HG03342 (cell line): ENCODE results near the gene TMEM101.
"Not testable (repeated sequence)": the region's sequence is repeated elsewhere in the genome, so short reads cannot be mapped to it uniquely, and the experiment has no call there.

Experiments
- ATAC-seq: cut with Tn5 transposase; IDR thresholded peaks from one replicate; pipeline ENCODE4 v1.9.1; 2021; ENCODE audit warnings: mild to moderate bottlenecking, moderate library complexity; ENCODE audit not compliant: unreplicated experiment

The TMEM101 gene

DNA sequence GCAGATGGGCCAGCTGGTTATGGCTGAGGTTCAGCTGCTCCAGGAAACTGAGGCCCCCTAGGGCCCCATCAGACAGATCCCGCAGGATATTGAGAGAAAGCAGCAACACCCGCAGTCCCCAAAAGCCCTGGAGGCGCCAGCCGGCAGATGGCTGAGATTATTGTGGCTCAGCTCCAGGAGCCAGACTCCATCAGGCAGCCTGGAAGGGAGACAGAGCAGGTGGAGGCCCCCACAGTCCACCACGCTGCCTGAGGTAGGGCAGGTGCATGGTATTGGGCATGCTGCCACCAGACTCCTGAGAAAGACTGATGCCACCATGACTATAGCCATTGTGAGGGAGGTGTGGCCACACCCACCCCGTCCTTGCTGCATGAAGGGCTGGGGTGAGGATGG is 9.5 kb upstream of the TMEM101 start:
- ATAC-seq, result no peak

DNA sequence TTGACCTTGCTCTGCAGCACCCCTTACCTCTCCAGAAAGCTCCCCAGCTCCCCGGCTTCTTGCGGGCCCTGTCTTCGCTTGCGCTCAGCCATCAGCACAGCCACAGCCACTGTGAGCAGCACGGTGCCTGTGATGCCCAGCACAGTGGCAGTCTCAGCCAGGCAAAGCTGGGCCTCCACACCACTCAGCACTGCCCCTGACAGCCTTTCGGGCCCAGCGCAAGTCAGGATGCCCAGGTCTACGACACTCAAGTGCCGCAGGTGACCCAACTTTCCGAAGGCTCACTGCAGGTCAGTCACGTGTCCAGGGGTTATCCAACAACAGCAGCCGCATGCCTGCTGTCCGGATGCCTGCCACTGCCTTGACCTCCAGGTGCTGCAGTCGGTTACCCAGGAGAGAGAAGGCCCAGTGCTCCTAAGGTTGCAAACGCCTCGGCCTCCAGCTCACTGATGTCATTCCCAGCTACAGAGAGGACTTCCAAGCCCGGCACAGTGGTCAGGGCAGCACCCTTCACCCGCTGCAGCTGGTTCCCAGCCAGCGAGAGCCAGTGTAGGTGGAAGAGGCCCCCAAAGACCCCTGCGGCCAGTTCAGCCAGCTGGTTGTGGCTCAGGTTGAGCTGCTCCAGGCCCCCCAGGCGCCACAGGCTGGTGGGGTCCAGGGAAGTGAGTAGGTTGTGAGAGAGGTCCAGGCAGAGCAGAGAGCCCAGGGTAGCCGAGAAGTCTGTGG is 8.9 kb upstream of the TMEM101 start:
- no peak for ATAC-seq

GRCh38 chr17:44022246-44022645 is 7.5 kb upstream of the TMEM101 start:
- ATAC-seq, result no peak

DNA sequence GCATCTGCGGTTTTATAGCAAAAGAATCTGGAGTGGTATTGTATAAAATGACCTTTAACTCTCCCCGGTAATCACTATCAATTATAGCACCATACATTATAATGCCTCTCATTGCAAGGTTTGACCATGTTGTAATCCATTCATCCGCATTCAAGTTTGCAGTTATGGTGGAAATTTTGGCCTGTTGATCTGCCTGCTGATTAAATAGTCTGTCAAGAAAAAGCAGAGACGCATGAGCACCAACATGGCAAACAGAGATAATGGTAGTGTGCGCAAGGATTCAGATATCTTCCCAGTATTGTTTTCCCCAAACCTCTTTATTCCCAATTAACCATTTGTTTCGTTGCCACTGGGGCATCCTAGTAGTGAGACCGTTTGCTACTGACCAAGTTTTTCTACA is 6.5 kb upstream of the TMEM101 start:
- ATAC-seq, result not testable (repeated sequence)

GRCh38 chr17:44014133-44014436 is 678 bp downstream of the TMEM101 start:
- ATAC-seq, result no peak

DNA sequence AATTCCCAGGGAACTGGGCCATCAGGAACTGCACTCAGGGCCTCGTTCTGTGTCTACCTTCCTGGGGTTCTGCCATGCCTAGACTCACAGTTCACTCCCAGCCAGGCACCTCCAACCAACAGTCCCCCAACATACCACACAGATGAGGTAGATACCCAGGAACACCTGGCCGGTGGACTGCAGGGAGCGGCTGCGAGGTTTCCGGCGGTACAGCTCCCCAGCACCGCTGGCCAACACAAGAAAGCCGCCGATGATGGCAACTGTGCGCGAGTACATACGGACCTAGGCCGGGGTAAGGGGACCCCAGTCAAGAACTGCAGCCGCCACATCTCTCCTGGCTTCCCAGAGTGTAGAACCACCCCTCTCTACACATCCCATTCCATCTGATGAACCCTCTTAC is 1.9 kb downstream of the TMEM101 start:
- no peak for ATAC-seq

DNA sequence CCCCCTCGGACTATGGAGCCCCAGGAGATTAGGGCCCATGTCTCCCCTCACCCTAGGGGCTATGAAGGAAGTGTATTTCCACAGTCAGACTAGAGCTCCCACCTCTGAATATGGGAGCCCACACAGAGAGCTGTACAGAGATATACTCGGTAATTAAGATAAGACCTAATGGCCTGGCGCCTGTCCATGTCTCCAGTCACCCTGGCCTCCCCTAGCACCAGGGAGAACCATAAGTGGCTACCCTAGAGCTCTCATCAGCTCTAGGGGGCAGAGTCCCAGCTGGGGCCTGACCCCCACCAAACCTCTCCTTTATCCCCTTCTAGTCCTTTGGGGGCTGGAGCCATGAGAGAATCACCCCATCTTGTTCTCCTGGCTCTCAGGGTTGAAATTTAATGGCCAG is 2.4 kb downstream of the TMEM101 start:
- no peak for ATAC-seq

DNA sequence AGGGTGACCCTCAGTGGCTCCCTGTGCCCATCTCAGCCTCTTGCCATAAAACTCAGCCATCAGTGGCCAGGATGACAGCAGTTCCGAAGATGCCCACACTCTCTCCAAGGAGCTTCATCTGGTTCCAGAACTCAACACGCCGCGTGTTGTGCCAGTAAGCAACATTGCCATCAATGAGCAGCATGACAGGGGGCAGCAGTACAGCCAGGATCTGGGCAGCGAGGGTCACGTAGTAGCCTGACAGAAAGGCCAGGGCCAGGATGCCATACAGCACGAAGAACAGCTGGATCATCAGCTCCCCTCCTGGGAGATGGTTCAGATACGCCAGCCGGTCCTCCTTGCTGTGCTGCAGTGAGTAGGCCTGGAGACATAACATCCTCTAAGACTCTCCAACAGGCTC is 2.9 kb downstream of the TMEM101 start:
- no peak for ATAC-seq

DNA sequence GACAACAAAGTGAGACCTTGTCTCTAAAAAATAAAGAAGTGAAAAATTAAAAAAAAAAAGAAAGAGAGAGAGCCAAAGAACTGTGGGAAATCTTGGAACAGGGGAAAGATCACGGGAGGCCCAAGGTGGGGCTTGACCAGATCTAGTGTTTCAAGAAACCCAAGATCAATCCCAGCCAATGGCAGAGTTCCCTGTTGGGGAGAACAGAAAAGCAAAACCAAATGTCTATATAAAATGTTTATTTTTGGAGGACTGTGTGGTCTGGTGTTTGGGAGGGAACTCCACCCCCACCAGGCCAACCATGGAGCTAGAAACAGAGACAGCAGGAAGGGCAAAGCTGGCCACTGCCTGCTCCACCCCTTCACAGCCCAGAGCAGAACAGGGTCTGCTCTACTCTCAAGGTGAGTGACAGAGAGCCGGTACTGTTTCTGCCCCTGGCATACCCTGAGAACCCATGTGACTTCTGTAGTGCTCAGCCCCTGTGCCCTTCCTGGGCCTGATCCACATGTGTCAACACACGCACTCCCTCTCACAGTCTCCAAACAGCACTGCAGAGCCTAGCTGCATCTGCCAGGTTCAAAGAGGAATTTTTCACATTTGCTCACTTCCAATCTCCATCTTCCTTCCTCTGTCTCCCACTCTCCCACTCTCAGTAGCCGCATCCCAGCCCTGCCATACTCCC is 3.7 kb downstream of the TMEM101 start:
- no peak for ATAC-seq

DNA sequence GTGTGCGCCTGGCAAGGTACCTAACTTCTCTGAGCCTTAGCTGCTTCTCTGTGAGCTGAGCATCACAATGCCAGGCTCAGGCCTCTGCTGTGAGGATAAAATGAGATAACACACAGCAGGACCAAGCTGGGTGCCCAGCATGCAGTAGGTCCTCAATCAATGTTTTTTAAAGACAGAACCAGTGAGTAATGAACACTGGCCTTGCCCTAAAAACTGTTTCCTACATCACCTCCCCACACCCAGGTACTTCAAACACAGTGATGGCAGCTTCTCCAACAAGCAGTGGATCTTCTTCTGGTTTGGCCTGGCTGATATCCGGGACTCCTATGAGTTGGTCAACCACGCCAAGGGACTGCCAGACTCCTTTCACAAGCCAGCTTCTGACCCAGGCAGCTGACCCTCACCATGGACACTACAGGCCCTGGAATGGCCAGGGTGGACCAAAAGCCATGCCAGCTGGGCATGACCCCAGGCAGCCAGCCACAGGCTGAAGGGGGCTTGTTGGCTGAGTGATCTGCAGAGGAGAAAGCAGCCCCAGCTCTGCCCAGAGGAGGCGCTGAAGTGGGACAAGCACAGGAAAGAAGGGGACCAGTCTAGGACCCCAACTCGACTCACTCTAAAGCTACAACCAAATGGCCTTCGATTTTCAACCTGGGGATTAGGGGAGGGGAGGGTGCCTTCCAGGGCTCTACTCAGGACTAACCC is 6.4 kb downstream of the TMEM101 start:
- ATAC-seq, result no peak

DNA sequence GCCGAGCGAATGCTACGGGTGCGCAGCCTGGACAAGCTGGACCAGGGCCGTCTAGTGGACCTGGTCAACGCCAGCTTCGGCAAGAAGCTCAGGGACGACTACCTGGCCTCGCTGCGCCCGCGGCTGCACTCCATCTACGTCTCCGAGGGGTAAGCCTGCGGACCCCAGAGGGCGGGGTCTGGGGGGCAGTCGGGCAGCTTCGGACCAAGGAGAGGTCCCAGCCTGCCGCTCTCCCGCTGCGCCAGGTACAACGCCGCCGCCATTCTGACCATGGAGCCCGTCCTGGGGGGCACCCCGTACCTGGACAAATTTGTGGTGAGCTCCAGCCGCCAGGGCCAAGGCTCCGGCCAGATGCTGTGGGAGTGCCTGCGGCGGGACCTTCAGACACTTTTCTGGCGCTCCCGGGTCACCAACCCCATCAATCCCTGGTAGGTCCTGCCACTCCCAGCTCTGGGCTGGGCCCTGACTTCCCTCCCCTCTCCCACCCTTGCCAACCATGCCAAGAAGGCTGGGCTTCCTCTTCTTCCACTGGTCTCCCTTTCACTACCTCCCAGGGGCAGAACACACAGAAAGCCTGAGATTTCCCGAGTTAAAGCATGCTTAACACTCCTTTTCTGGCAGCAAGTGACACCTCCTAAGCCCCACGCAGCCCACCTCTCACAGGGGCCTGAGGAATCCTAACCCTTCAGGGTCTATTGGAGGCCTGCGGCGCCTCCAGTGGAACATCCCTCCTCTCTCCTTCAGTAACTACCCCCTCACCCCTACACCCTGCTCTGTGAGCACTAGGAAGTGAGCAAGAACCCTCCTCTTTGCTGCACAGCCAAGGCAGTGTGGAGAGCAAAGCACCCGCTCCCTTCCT is 7.2 kb downstream of the TMEM101 start:
- no peak for ATAC-seq

- peak; percentile 69 for ATAC-seq
These were observed 8.0 kb downstream of the TMEM101 start for GRCh38 chr17:44006598-44007345.

GRCh38 chr17:44006272-44006597 is 8.5 kb downstream of the TMEM101 start:
- no peak for ATAC-seq

- ATAC-seq, result no peak
These were observed 9.1 kb downstream of the TMEM101 start for GRCh38 chr17:44005527-44006271.

DNA sequence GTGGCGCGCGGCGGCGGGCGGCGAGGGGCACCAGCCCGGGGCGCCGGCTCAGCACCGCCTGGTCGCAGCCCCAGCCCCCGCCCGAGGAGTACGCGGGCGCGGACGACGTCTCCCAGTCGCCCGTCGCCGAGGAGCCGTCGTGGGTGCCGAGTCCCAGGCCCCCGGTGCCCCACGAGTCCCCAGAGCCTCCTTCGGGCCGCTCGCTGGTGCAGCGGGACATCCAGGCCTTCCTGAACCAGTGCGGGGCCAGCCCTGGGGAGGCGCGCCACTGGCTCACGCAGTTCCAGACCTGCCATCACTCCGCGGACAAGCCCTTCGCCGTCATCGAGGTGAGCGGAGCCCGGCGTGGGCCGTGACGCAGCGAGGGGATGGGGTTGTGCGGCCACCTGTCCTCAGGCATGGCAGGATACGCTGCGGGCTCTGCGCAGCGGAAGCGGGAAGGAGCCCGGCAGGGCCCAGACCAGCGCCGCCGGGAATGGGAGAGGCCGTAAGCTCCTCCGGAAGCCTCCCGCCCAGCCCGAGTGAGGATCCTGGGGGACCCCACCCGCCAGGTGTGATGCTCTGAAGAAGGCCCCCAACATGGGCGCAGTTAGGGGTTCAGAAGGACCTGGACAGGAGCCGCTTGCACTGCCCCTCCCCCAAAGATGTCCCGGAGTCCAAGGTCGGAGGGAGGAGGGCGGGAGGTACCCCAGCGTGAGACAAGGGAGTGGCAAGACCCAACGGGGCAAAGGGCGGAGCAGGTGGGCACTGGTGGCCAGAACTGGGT is 9.8 kb downstream of the TMEM101 start:
- no peak for ATAC-seq

DNA sequence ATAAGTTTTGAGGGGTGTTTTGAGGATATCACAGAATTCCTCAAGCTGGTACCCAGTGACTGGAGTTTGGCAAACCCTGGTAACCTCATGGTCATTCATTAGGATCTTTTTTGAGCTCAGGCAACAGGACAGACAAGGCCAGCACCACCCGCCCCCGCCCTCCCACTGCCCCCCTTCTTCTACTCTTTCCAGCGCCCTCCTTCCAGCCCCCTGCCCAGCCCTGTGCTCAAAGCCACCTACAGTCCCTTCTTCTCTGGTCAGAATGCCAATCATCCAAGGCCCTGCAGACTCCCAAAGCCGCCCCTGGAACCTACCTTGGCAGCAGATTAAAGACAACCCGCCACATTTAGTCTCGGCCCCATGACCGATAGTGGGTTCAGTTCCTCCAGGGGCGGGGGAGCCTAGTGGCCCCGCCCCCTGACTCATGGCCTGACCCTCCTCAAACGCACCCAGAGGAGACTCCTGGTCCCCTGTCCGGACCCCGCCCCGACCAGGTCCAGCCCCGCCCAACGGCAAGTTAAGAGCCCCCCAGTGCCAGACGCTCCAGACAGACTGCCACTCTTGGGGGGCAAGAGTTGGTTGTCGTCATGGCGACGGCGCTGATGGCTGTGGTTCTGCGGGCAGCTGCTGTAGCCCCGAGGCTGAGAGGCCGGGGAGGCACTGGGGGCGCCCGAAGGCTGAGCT is 10.5 kb downstream of the TMEM101 start, which contains the start of gene NAGS:
NAGS (plus strand) TSS at position 546 of the 684 bp plus-strand sequence; CDS start at position 588, 42 bp downstream.
- ATAC-seq, result no peak

GRCh38 chr17:44002141-44002848 is 12.5 kb downstream of the TMEM101 start:
- no peak for ATAC-seq

- ATAC-seq, result no peak
These were observed 13.3 kb downstream of the TMEM101 start for GRCh38 chr17:44001461-44001920.
